NCI-H460 (cell line): Measurements from ENCODE around the gene ELP1. TPM values are rescaled to one million over a fixed set of nuclear protein-coding genes. Genes with fewer than 3 reads are reported as not detected.
"Not testable (repeated sequence)": the region's sequence is repeated elsewhere in the genome, so short reads cannot be mapped to it uniquely, and the experiment has no call there.

Source experiments
- DNase-seq: peaks from one replicate; pipeline ENCODE4 v3.0.0-alpha.2; 2016; ENCODE audit warnings: low read depth; ENCODE audit errors: extremely low read depth
- total RNA-seq: library from RNA; depleted of rRNA; stranded (reverse); fragments of >200 nt; shearing (Covaris generic); gene quantifications from 2 replicates; pipeline ENCODE4 v1.2.3, GENCODE V29; 2014

The ELP1 gene
- total RNA-seq, 1 experiment from 2014 or later: 47.3 TPM

DNA sequence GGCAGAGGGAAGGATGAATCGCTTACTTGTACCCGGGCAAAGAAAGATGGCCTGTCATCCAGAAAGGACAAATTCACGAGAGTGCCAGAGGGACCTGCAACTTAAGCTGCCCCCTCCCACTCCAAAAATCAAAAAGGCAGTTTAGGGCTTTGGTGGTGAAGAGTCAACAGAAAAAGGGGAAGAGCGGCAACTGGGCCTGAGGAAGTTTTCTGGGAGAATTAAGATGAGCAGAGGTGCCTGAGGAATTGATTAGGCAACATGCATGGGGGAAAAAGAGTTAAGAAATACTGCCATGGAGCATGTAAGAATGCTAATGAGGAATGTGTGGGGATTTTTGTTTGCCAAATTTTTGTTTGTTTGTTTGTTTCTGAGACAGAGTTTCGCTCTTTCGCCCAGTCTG, 76.4 kb downstream of the ELP1 start:
- DNase-seq: no peak

GRCh38 chr9:108855888-108856287, 78.0 kb downstream of the ELP1 start, which contains the start of gene ACTL7B:
ACTL7B (minus strand) TSS chr9:108855986; CDS start chr9:108855930, 56 bp downstream.
- DNase-seq: no peak

DNA sequence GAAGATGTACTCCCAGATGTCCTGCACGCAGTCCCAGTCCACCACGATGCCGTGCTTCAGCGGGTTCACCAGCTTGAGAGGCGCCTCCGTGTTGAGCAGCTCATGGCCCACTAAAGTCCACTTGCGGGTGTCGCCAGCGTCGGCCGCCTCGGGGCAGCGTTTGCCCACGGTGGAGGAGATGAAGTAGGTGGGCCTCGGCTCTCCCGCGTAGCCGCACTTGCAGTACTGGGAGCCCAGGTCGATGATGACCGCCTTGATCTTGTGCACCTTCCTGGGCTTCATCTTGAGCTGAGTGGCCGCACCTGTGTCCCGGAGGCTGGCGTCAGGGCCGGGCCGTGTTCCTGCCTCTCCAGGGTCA, 78.4 kb downstream of the ELP1 start:
- no peak for DNase-seq

DNA sequence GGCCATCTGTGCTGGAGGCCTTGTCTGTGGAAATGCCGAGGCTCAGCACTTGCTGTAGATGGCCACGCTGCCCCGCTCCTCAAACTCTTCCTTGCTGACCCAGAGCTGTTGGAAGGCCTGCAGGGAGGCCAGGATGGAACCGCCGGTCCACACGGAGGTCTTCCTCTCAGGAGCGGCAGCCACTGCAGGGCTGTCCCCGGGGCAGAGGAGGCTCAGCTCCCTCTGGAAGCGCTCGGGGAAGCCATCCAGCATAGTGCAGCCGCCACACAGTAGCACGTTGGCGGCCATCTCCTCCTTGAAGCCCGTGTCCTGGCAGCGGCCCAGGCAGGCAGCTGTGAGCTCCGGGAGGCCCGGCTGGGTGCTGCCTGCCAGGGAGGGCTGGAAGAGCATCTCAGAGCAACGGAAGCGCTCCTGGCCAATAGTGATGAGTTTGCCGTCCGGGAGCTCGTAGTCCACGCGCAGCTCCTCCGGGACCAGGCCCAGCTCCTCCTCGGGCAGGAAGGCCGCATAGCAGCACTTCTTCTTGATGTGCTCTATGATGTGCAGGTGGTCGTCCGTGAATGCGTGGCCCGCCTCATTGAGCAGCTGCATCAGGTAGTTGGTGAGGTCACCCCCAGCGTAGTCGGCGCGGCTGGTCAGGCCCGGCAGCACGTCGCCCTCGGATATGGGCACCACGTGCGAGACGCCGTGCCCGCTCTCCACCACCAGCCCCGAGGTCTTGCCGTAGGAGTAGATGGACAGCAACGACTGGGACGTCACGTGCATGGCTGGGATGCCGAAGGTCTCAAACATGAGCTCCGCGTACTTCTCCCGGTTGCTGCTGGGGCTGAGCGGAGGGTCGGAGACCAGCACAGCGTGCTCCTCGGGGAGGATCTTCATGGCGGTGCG, 79.0 kb downstream of the ELP1 start:
- no peak for DNase-seq

DNA sequence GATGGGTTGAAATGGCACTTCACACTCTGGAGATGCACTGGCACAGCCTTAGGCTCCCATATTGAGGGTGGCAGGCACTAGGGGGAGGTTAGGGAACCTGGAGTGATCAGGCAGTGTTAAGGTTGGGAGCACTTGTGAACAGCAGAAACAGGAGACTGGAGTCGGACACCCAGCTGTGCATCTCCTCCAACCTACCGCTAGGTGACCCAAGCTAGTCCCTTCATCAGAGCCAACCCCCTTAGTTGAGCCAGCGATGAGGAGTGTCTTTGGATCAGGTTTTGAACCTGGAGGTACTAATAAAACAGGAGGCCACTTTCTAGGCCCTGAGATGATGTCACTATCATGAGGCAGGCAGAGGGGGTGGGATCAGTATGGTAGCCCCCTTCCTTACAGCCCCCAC, 79.8 kb downstream of the ELP1 start:
- DNase-seq: no peak

- no peak for DNase-seq
Observed at GRCh38 chr9:108852079-108852478, 81.8 kb downstream of the ELP1 start.

DNA sequence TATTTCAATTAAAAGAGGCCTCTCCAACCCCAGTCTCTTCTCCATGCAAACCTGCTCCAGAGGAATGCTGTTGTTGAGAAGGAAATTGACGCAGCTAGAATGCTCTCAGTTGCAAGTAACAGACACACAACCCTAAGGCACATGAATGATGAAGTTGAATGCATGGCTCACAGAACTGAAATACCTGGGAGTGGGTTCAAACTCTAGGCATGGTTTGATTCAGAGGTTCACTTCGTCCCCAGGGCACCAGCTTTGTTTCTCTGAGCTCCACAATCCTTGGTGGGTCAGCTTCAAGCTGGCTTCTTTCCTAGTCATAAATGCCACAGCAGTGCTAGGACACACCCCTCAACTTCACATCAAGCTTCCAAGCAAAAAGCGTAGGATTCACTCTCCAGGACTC, 82.8 kb downstream of the ELP1 start:
- no peak for DNase-seq

- peak; percentile 16 for DNase-seq
Observed at GRCh38 chr9:108850293-108850897, 83.5 kb downstream of the ELP1 start.

DNA sequence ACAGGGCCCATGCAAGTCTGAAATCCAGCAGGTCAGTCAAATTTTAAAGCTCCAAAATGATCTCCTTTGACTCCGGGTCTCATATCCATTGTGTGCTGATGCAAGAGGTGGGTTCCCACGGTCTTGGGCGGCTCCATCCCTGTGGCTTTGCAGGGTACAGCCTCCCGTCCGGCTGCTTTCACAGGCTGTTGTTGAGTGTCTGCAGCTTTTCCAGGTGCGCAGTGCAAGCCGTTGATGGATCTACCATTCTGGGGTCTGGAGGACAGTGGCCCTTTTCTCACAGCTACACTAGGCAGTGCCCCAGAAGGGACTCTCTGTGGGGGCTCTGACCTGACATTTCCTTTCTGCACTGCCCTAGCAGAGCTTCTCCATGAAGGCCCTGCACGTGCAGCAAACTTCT, 85.6 kb downstream of the ELP1 start:
- not testable (repeated sequence) for DNase-seq

DNA sequence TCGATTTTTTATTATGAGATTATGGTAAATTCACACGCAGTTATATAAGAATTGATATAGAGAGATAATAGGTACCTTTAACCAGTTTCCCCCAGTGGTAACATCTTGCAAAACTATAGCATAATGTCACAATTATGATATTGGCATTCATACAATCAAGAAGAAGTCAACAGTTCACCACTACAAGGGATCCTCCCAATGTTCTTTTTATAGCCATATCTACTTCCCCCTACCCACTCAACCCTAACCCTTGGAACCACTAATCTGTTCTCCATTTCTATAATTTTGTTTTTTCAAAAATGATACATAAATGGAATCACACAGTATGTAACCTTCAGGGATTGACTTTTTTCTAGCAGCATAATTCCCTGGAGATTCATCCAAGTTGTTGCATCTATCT, 88.0 kb downstream of the ELP1 start:
- DNase-seq: no peak

DNA sequence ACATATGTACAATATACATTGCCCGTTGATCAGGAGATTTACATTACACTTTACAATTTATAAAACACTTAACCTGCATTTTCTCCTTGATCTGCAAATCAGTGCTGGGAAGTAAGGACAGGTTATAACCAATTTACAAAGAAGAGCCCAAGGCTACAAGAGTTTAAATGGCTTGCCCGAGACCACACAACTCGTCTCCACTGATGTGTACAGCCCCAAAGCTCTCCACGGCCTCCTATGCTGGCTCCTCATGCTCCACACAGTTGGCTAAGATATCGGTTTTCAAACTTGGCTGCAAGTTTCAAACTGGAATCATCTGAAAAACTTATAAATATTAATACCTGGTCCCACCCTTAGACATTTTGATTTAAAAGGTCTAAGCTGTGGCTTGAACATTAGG, 88.4 kb downstream of the ELP1 start:
- DNase-seq: no peak

DNA sequence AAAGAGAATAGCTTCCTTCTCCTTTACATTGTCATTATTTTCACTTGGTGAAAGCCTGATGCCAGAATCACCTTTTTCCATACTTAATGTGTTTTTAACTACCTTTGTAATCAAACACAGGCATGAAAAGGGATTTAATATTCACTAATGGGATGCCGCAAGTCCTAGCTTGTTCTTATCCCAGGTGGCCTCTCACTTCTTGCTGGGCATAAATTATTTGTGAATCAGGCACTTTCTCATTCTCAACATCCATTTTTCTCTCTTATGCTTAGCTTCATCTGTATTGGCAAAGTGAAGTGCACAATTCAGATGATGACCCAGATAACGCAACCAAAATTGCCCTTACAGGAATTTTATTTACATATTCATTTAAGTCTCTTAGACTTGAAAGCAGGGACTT, 89.1 kb downstream of the ELP1 start:
- DNase-seq: no peak

DNA sequence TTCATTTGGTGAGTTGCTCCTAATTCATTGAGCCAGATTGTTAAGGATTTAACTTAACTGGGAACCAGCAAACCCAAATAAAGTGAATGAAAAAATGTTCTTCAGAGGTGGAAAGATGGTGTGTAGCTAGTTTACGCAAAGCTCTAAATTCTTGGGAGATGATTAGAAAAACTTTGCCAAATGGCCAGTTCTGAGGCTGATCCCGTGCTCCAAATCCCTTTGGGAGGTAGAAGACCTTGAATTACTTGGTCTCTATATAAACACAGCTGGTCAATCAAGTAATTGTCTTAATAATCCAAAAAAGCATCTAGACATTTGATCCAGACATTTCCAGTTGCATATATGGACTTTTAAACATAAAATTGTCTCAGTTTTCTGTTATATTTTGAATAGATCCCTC, 89.5 kb downstream of the ELP1 start:
- DNase-seq: no peak

- DNase-seq: no peak
Observed at GRCh38 chr9:108842610-108843295, 91.2 kb downstream of the ELP1 start.

- DNase-seq: not testable (repeated sequence)
Observed at GRCh38 chr9:108839561-108839960, 94.4 kb downstream of the ELP1 start.

- no peak for DNase-seq
Observed at GRCh38 chr9:108838017-108838416, 95.9 kb downstream of the ELP1 start.

DNA sequence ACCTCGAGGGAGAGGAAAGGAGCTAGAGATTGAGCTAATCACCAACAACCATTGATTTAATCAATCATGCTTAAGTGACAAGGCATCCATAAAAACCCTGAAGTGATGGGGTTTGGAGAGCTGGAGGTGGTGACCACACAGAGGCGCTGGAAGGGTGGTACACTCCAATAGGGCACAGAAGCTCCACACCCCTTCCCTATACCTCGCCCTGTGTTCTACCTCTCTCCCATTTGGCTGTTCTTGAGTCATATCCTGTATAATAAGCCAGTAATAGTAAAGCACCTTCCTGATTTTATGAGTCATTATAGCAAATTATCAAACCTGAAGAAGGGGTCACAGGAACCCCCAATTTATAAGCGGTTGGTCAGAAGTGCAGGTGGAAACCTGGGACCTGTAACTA, 96.4 kb downstream of the ELP1 start:
- no peak for DNase-seq

- DNase-seq: no peak
Observed at GRCh38 chr9:108836781-108837180, 97.1 kb downstream of the ELP1 start.

DNA sequence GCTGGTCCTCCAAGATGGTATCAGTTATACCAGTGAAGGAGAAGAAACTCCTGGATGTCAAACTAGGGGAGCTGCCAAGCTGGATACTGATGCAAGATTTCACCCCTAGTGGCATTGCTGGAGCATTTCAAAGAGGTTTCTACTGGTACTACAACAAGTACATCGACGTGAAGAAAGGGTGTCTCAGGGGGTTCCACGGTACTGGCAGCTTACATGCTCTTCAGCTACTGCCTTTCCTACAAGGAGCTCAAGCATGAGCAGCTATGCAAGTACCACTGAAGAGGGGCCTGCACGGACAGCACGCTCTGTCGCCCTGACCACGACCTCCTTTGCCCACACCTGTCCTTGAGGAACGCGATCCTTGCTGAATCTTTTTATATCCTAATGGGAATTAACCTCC, 97.6 kb downstream of the ELP1 start:
- DNase-seq: no peak

GRCh38 chr9:108835831-108836230, 98.1 kb downstream of the ELP1 start:
- no peak for DNase-seq

DNA sequence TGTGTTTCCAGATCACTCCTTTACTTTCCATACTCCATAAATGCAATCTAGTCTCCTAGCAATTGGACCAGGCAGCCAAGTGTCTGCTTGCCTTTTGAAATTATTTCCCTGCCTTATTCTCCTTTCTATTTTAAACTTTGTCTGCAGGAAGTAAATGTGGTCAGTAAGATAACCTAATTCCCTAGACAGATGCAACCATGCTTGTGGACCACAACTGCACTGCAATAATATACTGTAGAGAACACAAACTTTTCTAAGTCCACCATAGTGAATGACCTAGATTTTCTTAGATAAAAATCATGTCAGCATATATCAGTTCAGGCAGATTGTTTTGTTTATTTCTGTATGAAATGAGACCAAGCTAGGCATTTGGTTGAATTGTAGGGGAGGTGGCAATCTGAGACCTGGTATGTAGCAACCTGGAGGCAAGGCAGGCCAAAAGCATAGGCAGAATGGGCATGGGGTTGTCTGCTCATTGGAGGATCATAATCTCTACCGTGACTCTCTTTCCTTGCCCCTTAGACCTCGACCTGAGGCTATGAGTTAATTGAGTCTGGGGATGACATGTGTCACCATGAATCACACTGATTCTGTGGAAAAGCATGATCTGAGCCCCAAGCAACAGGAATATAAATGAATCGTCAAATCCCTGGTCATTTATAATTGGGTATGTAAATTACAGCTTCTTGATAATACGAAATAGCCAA, 98.8 kb downstream of the ELP1 start:
- DNase-seq: no peak
